ENCODE measurements around the gene ADAMTS19. TPM values are rescaled to one million over a fixed set of nuclear protein-coding genes. Genes with fewer than 3 reads are reported as not detected.

The ADAMTS19 gene
- total RNA-seq, 1 experiment from 2014 or later, result 20.3 TPM

DNA sequence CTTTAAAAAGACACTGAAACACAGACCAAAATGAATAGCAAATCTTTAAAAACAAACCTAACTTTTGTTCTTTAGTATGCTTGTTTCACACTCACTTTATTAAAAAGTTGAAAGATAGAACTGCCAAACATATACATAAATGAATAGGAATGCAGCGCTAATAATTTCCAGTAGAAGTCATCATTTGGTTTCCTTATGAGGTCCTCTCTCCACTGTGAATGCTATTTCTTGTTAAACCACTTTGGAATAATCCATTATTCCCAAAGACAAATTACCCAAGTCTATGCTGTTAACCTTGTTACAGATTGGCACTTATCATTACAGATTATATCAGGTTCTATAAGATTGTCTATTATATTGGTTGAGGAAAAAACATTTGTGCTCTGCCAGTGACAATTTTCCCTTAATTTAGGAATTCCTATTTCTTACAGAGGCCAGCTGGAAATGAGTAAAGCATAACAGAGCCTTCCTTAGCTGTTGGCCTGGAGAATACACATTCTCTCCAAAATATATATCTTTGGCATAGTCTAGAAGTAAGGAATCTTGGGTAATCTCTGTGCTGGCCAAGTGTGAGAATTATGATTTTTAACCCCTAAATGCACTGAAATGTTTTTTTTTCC, 258.5 kb downstream of the ADAMTS19 start:
- peaks cover 8 to 21% (median 19%) of the 10 kb centered on the region in 3 experiments for H3K36me3 Mint-ChIP-seq (ENCODE audit: insufficient read depth in 1 of 3, low read depth in 3 of 3)
- no peak overlapping the region for H2BK5ac ChIP-seq (ENCODE audit: insufficient read length, low read length)
- H3K27me3 Mint-ChIP-seq (ENCODE audit: low read depth), result no peaks in the 10 kb centered on the region

More for the DNA sequence above, 258.5 kb downstream of the ADAMTS19 start:
- H3K23ac ChIP-seq (ENCODE audit: insufficient read length, low read depth, low read length), result no peak overlapping the region
- no peaks in the 10 kb centered on the region for H3K23me2 ChIP-seq (ENCODE audit: insufficient read length, low read depth, low read length, poor library complexity, severe bottlenecking)
- TF ChIP-seq CTCF (conservative IDR thresholded peaks at IDR 0.05), result no peak
- H3K27ac Mint-ChIP-seq, result 0 out of 7 replicates have a peak overlapping the region, but pooled peaks of 1 of the 3 experiments have one; percentile 61
- no peaks in the 10 kb centered on the region for H3K4me1 ChIP-seq (ENCODE audit: insufficient read depth, low read length)
- no peak overlapping the region for H3K9ac ChIP-seq (ENCODE audit: extremely low read depth, insufficient read length, low read length)
- no peak overlapping the region for H2AK5ac ChIP-seq (ENCODE audit: insufficient read length, low read length)
- H3K4me1 Mint-ChIP-seq, result peaks cover 17% of the 10 kb centered on the region in 2 experiments
- no CpG with 5 or more reads among the region's 1 CpG for WGBS (ENCODE audit: extremely low coverage, insufficient read length, low lambda C conversion rate)
- peaks cover 0 to 2% of the 10 kb centered on the region in 2 experiments; a peak in 2 of 5 replicates for H3K9me3 Mint-ChIP-seq
- H3T11ph ChIP-seq (ENCODE audit: low read length), result no peak overlapping the region
- H3K79me1 ChIP-seq (ENCODE audit: insufficient read depth, low read depth, low read length, poor library complexity, severe bottlenecking), result no peaks in the 10 kb centered on the region
- no peak overlapping the region for H2AFZ ChIP-seq (ENCODE audit: low read length)
- H4K8ac ChIP-seq (replicated peaks; ENCODE audit: insufficient read length, low read depth, low read length), result no peak overlapping the region
- no peak overlapping the region for H4K5ac ChIP-seq (ENCODE audit: insufficient read length, low read depth, low read length)
- no peaks in the 10 kb centered on the region for H3K79me2 ChIP-seq (ENCODE audit: insufficient read depth, low read length)
- H3K27ac ChIP-seq (ENCODE audit: insufficient read length, low read depth, low read length), result no peak overlapping the region
- no peaks in the 10 kb centered on the region for H3K27me3 ChIP-seq (ENCODE audit: insufficient read depth, low read length)
- H2BK12ac ChIP-seq (ENCODE audit: insufficient read length, low read depth, low read length), result no peak overlapping the region
- H3K4me3 Mint-ChIP-seq, result no peak overlapping the region; a peak in 1 of 5 replicates
- H3K4me2 ChIP-seq (ENCODE audit: insufficient read depth, insufficient read length, low read length), result no peak overlapping the region
- no peak overlapping the region for H2BK120ac ChIP-seq (ENCODE audit: low read depth, low read length, poor library complexity, severe bottlenecking)
- H3K4ac ChIP-seq (ENCODE audit: low read depth, low read length), result no peak overlapping the region
- no peak overlapping the region for H2BK15ac ChIP-seq (ENCODE audit: low read depth, low read length)
- no peak overlapping the region for H2BK20ac ChIP-seq (ENCODE audit: low read depth, low read length, poor library complexity, severe bottlenecking)
- no peak overlapping the region for H3K56ac ChIP-seq (ENCODE audit: insufficient read length, low read depth, low read length)
- no peak overlapping the region for H3K18ac ChIP-seq (ENCODE audit: insufficient read length, low read depth, low read length)
- H3K14ac ChIP-seq (ENCODE audit: insufficient read depth, low read length), result no peak overlapping the region
- DNase-seq, result no peak
- H4K20me1 ChIP-seq (ENCODE audit: control insufficient read depth, insufficient read depth, insufficient read length), result no peaks in the 10 kb centered on the region
- no peaks in the 10 kb centered on the region for H3K9me3 ChIP-seq (ENCODE audit: control insufficient read depth, low read depth, low read length)
- no peak overlapping the region for H4K91ac ChIP-seq (ENCODE audit: insufficient read length, low read depth, low read length)
